HEK293 (cell line): ENCODE results near the gene TMEM141.

Experiments
- CTCF ChIA-PET: fragments of 350-600 bp; formaldehyde crosslinking; extraction: SDS; loops from one replicate; lab custom pipeline; 2021; ENCODE audit warnings: antibody characterized with exemption; lab: Yijun Ruan, JAX
- POLR2A ChIA-PET: fragments of 300-600 bp; formaldehyde crosslinking; extraction: SDS; loops from one replicate; lab custom pipeline; 2020; ENCODE audit warnings: antibody characterized with exemption, inconsistent platforms; lab: Yijun Ruan, JAX
- H3K27ac ChIP-seq: fragments of 200-500 bp; sonication (Bioruptor generic); 2 replicates; pipeline ENCODE4 v1.5.1; 2014; ENCODE audit warnings: low read depth, low read length, control low read depth, inconsistent platforms; ENCODE audit errors: extremely low read depth
- H3K36me3 ChIP-seq, 2 experiments: fragments of 200-500 bp in 1 of 2; sonication (Bioruptor generic) in 1 of 2; 1 replicate in 1 of 2; 2 replicates in 1 of 2; pipeline ENCODE4 v1.5.1; 2014 to 2017; ENCODE audit warnings: inconsistent platforms in 2 of 2, low read length in 2 of 2; ENCODE audit not compliant: control insufficient read depth in 2 of 2, insufficient read depth in 1 of 2
- H3K4me1 ChIP-seq: fragments of 200-500 bp; sonication (Bioruptor generic); 2 replicates; pipeline ENCODE4 v1.5.1; 2014; ENCODE audit warnings: mild to moderate bottlenecking, low read length, inconsistent platforms; ENCODE audit not compliant: control insufficient read depth, insufficient read depth
- H3K4me3 ChIP-seq: 2 replicates; pipeline ENCODE4 v1.5.1; 2011; ENCODE audit warnings: low read depth, mild to moderate bottlenecking, control low read depth, low read length, moderate library complexity
- H3K9me3 ChIP-seq: fragments of 200-500 bp; sonication (Bioruptor generic); 2 replicates; pipeline ENCODE4 v1.5.1; 2014; ENCODE audit warnings: low read depth, low read length, inconsistent platforms; ENCODE audit not compliant: control insufficient read depth, insufficient read depth
- BCL6B ChIP-seq: fragments of 450-650 bp; formaldehyde crosslinking; IDR thresholded peaks from 2 replicates; pipeline ENCODE4 v1.5.1; 2017; ENCODE audit warnings: missing biosample characterization, missing genetic modification characterization
- GLIS1 ChIP-seq: fragments of 450-650 bp; formaldehyde crosslinking; IDR thresholded peaks from 2 replicates; pipeline ENCODE4 v1.5.1; 2016; ENCODE audit warnings: missing biosample characterization, missing genetic modification characterization
- IKZF3 ChIP-seq: fragments of 450-650 bp; IDR thresholded peaks from 2 replicates; pipeline ENCODE4 v1.5.0; 2018; ENCODE audit warnings: missing biosample characterization, mild to moderate bottlenecking, missing genetic modification characterization, moderate library complexity
- PRDM4 ChIP-seq: fragments of 450-650 bp; formaldehyde crosslinking; IDR thresholded peaks from 2 replicates; pipeline ENCODE4 v1.5.1; 2017; ENCODE audit warnings: missing biosample characterization, missing genetic modification characterization
- SCRT2 ChIP-seq: fragments of 450-650 bp; formaldehyde crosslinking; IDR thresholded peaks from 2 replicates; pipeline ENCODE4 v1.5.1; 2016; ENCODE audit warnings: missing biosample characterization, missing genetic modification characterization
- ZFP69B ChIP-seq: fragments of 450-650 bp; formaldehyde crosslinking; IDR thresholded peaks from 2 replicates; pipeline ENCODE4 v1.5.1; 2016; ENCODE audit warnings: missing biosample characterization, missing genetic modification characterization
- ZNF148 ChIP-seq: fragments of 450-650 bp; formaldehyde crosslinking; IDR thresholded peaks from 2 replicates; pipeline ENCODE4 v1.5.0; 2017; ENCODE audit warnings: missing biosample characterization, missing genetic modification characterization, borderline replicate concordance
- ZNF16 ChIP-seq: fragments of 450-650 bp; formaldehyde crosslinking; IDR thresholded peaks from 2 replicates; pipeline ENCODE4 v1.5.1; 2016; ENCODE audit warnings: low read depth, missing biosample characterization, missing genetic modification characterization
- ZNF19 ChIP-seq: fragments of 450-650 bp; formaldehyde crosslinking; IDR thresholded peaks from 2 replicates; pipeline ENCODE4; 2016; ENCODE audit warnings: missing biosample characterization, missing genetic modification characterization, low read depth
- ZNF202 ChIP-seq: fragments of 450-650 bp; formaldehyde crosslinking; IDR thresholded peaks from 2 replicates; pipeline ENCODE4 v1.5.1; 2016; ENCODE audit warnings: missing biosample characterization, missing genetic modification characterization, borderline replicate concordance
- ZNF211 ChIP-seq: fragments of 450-650 bp; formaldehyde crosslinking; IDR thresholded peaks from 2 replicates; pipeline ENCODE4 v1.5.1; 2016; ENCODE audit warnings: low read depth, missing biosample characterization, missing genetic modification characterization
- ZNF214 ChIP-seq: fragments of 450-650 bp; formaldehyde crosslinking; IDR thresholded peaks from 2 replicates; pipeline ENCODE4 v1.5.1; 2017; ENCODE audit warnings: missing biosample characterization, mild to moderate bottlenecking, missing genetic modification characterization, borderline replicate concordance
- ZNF274 ChIP-seq, 2 experiments: fragments of 200-500 bp in 1 of 2; fragments of 450-650 bp in 1 of 2; sonication (Bioruptor generic) in 1 of 2; formaldehyde crosslinking in 1 of 2; IDR thresholded peaks; 2 replicates each; pipeline versions ENCODE4 v1.5.1 to v1.6.1; 2014 to 2016; ENCODE audit warnings: borderline replicate concordance in 1 of 2, inconsistent platforms in 1 of 2, low read length in 1 of 2, missing biosample characterization in 1 of 2, missing genetic modification characterization in 1 of 2
- ZNF548 ChIP-seq: fragments of 450-650 bp; formaldehyde crosslinking; IDR thresholded peaks from 2 replicates; pipeline ENCODE4 v1.5.1; 2016; ENCODE audit warnings: missing biosample characterization, missing genetic modification characterization
- ZNF585B ChIP-seq: fragments of 450-650 bp; formaldehyde crosslinking; IDR thresholded peaks from 2 replicates; pipeline ENCODE4 v1.5.1; 2016; ENCODE audit warnings: missing biosample characterization, missing genetic modification characterization
- ZNF624 ChIP-seq: fragments of 450-650 bp; formaldehyde crosslinking; IDR thresholded peaks from 2 replicates; pipeline ENCODE4 v1.5.1; 2017; ENCODE audit warnings: missing biosample characterization, missing genetic modification characterization
- ZNF677 ChIP-seq: fragments of 450-650 bp; IDR thresholded peaks from 2 replicates; pipeline ENCODE4 v1.5.0; 2018; ENCODE audit warnings: missing biosample characterization, mild to moderate bottlenecking, missing genetic modification characterization, moderate library complexity
- ZNF747 ChIP-seq: fragments of 450-650 bp; formaldehyde crosslinking; IDR thresholded peaks from 2 replicates; pipeline ENCODE4 v1.5.1; 2016; ENCODE audit warnings: missing biosample characterization, missing genetic modification characterization
- ZSCAN5A ChIP-seq: fragments of 450-650 bp; formaldehyde crosslinking; IDR thresholded peaks from 2 replicates; pipeline ENCODE4 v1.5.1; 2016; ENCODE audit warnings: missing biosample characterization, missing genetic modification characterization

The TMEM141 gene

GRCh38 chr9:136826703-136827582, 35.8 kb downstream of the TMEM141 start:
- H3K36me3 ChIP-seq: peaks cover 0 to 84% of the 10 kb centered on the region in 2 experiments; a peak in 1 of 3 replicates
- H3K9me3 ChIP-seq: no peaks in the 10 kb centered on the region
- ChIA-PET CTCF (interaction anchor here (0.6 to 1.4 kb wide), 5 partner anchors 15 to 122 kb away, joined by 3 to 5 read pairs (median 3); partner anchors contain the start of genes AJM1 and RABL6), POLR2A (interaction anchor here (0.6 kb wide), 1 partner anchor 24 kb away, joined by 3 read pairs; no protein-coding TSS in a partner anchor)
- H3K27ac ChIP-seq: no peak overlapping the region
- TF ChIP-seq SCRT2 (tag by site-specific recombination) (peak; percentile 80), BCL6B (tag by site-specific recombination) (no peak), ZNF747 (tag by site-specific recombination) (no peak), ZNF202 (no peak)
- H3K4me1 ChIP-seq: no peaks in the 10 kb centered on the region
- H3K4me3 ChIP-seq: no peak overlapping the region

- Histone ChIP-seq H3K4me1 (no peaks in the 10 kb centered on the region), H3K36me3 (peaks cover 0 to 93% of the 10 kb centered on the region in 2 experiments; a peak in 1 of 3 replicates), H3K4me3 (no peak overlapping the region), H3K27ac (no peak overlapping the region), H3K9me3 (no peaks in the 10 kb centered on the region)
- no peak for TF ChIP-seq ZNF19 (tag by site-specific recombination)
- TF ChIP-seq ZNF214: no peak
- TF ChIP-seq ZNF16 (tag by site-specific recombination): no peak
- TF ChIP-seq ZNF624 (tag by site-specific recombination): no peak
- no peak for TF ChIP-seq ZNF548 (tag by site-specific recombination)
- no peak for TF ChIP-seq ZFP69B
- TF ChIP-seq PRDM4 (tag by site-specific recombination): no peak
- TF ChIP-seq ZNF148 (tag by site-specific recombination): no peak
- no peak for TF ChIP-seq ZNF677 (tag by site-specific recombination)
- no peak for TF ChIP-seq IKZF3 (tag by site-specific recombination)
- TF ChIP-seq ZNF211 (tag by site-specific recombination): no peak
- no peak for TF ChIP-seq ZNF274 (IDR thresholded peaks at IDR 0.05; ENCODE audit: low read length)
- no peak for TF ChIP-seq ZNF274 (tag by site-specific recombination; IDR thresholded peaks at IDR 0.05; ENCODE audit: borderline replicate concordance)
- no peak for TF ChIP-seq ZSCAN5A (tag by site-specific recombination)
- no peak for TF ChIP-seq GLIS1
- TF ChIP-seq ZNF585B (tag by site-specific recombination): no peak
- ChIA-PET POLR2A (interaction anchor here (0.6 kb wide), 1 partner anchor 25 kb away, joined by 3 read pairs; no protein-coding TSS in a partner anchor), CTCF (interaction anchor here (0.6 to 1.4 kb wide), 4 partner anchors 15 to 867 kb away, joined by 4 to 5 read pairs (median 5); partner anchors contain the start of genes AJM1 and UBAC1)
Measured at GRCh38 chr9:136827794-136828473, 36.8 kb downstream of the TMEM141 start.
